PFSK-1 (cell line): ENCODE results near the gene PCDHA6.

Experiments
- FOXP2 ChIP-seq: optimal IDR thresholded peaks from 2 replicates; pipeline ENCODE3; 2011; ENCODE audit warnings: borderline replicate concordance, control low read depth, inconsistent platforms; ENCODE audit not compliant: insufficient read depth; ENCODE audit errors: extremely low read length, extremely low read depth
- POLR2AphosphoS5 ChIP-seq: IDR thresholded peaks from 2 replicates; pipeline ENCODE4 v1.6.1; 2012; ENCODE audit warnings: low read depth, mild to moderate bottlenecking, control low read depth, low read length, moderate library complexity
- REST ChIP-seq, 2 experiments: IDR thresholded peaks; 2 replicates each; pipeline versions ENCODE4 v1.6.1 to v1.8.0; 2011 to 2012; ENCODE audit warnings: low read depth in 2 of 2, low read length in 2 of 2, control low read depth in 1 of 2, inconsistent platforms in 1 of 2, mild to moderate bottlenecking in 1 of 2, moderate library complexity in 1 of 2; ENCODE audit not compliant: insufficient read depth in 1 of 2
- SIN3A ChIP-seq: IDR thresholded peaks from 2 replicates; pipeline ENCODE4 v1.6.1; 2012; ENCODE audit warnings: mild to moderate bottlenecking, low read length, moderate library complexity, borderline replicate concordance; ENCODE audit not compliant: insufficient read depth
- TAF1 ChIP-seq: IDR thresholded peaks from 2 replicates; pipeline ENCODE4 v1.6.1; 2012; ENCODE audit warnings: low read length, control low read depth, borderline replicate concordance; ENCODE audit not compliant: insufficient read depth

DNA sequence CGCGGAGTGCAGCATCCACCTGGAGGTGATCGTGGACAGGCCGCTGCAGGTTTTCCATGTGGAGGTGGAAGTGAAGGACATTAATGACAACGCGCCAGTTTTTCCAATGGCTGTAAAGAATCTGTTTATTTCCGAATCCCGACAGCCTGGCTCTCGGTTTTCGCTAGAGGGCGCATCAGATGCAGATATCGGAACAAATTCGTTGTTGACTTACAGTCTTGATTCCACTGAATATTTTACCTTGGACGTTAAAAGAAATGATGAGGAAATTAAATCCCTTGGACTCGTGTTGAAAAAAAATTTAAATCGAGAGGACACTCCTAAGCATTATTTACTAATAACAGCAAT, 26.3 kb upstream of the PCDHA6 start:
- TF ChIP-seq POLR2AphosphoS5 (no peak), REST (IDR thresholded peaks at IDR 0.05; ENCODE audit: insufficient read depth in 1 of 2, low read depth in 2 of 2, low read length in 2 of 2) (no peak), TAF1 (no peak), SIN3A (no peak), FOXP2 (no peak)
